PC-3 (cell line): ENCODE data around the gene CHRNB4.

Experiments used
- EZH2 ChIP-seq: fragments of 300-600 bp; sonication (generic); IDR thresholded peaks from one replicate; pipeline ENCODE4 v1.6.1; 2017; ENCODE audit warnings: antibody characterized with exemption, mild to moderate bottlenecking, low read length; ENCODE audit not compliant: unreplicated experiment
- TF ChIP-seq, protein P1 (sequence below): fragments of 300-600 bp; sonication (generic); conservative IDR thresholded peaks from 2 replicates; pipeline ENCODE4 v1.5.1; 2017; ENCODE audit warnings: antibody characterized with exemption, low read depth, mild to moderate bottlenecking, low read length

DNA sequence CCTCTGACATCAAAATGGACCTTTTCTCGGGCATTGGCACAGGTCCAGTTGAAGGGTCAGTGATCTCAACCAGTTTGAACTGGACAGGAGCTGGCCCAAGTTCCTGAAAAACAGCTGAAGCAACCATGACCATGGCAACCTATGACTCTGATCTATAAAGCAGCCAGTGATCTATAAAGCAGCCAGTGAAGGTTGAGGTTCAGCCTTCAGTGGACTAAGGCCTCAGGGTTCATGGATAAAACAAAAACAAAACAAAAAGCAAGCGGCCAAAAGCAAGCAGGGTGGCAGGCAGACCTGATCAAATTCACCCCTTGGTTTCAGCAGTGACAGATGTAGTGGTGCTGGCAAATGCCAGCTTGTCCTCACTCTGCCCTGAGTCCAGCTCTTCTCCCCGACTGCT lies 10.0 kb upstream of the CHRNB4 start:
- TF ChIP-seq, protein P1, sequence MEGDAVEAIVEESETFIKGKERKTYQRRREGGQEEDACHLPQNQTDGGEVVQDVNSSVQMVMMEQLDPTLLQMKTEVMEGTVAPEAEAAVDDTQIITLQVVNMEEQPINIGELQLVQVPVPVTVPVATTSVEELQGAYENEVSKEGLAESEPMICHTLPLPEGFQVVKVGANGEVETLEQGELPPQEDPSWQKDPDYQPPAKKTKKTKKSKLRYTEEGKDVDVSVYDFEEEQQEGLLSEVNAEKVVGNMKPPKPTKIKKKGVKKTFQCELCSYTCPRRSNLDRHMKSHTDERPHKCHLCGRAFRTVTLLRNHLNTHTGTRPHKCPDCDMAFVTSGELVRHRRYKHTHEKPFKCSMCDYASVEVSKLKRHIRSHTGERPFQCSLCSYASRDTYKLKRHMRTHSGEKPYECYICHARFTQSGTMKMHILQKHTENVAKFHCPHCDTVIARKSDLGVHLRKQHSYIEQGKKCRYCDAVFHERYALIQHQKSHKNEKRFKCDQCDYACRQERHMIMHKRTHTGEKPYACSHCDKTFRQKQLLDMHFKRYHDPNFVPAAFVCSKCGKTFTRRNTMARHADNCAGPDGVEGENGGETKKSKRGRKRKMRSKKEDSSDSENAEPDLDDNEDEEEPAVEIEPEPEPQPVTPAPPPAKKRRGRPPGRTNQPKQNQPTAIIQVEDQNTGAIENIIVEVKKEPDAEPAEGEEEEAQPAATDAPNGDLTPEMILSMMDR, result no peak
- no peak for TF ChIP-seq EZH2
